ENCODE data around the gene TRPV2.

The TRPV2 gene

GRCh38 chr17:16430650-16431049, 15.3 kb downstream of the TRPV2 start:
- TF ChIP-seq POLR2AphosphoS5 (IDR thresholded peaks at IDR 0.05; ENCODE audit: low read depth, low read length), result no peak
- TF ChIP-seq, protein P1, sequence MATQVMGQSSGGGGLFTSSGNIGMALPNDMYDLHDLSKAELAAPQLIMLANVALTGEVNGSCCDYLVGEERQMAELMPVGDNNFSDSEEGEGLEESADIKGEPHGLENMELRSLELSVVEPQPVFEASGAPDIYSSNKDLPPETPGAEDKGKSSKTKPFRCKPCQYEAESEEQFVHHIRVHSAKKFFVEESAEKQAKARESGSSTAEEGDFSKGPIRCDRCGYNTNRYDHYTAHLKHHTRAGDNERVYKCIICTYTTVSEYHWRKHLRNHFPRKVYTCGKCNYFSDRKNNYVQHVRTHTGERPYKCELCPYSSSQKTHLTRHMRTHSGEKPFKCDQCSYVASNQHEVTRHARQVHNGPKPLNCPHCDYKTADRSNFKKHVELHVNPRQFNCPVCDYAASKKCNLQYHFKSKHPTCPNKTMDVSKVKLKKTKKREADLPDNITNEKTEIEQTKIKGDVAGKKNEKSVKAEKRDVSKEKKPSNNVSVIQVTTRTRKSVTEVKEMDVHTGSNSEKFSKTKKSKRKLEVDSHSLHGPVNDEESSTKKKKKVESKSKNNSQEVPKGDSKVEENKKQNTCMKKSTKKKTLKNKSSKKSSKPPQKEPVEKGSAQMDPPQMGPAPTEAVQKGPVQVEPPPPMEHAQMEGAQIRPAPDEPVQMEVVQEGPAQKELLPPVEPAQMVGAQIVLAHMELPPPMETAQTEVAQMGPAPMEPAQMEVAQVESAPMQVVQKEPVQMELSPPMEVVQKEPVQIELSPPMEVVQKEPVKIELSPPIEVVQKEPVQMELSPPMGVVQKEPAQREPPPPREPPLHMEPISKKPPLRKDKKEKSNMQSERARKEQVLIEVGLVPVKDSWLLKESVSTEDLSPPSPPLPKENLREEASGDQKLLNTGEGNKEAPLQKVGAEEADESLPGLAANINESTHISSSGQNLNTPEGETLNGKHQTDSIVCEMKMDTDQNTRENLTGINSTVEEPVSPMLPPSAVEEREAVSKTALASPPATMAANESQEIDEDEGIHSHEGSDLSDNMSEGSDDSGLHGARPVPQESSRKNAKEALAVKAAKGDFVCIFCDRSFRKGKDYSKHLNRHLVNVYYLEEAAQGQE (IDR thresholded peaks at IDR 0.05; ENCODE audit: insufficient read depth in 1 of 2, low read depth in 2 of 2, low read length in 2 of 2), result no peak

DNA sequence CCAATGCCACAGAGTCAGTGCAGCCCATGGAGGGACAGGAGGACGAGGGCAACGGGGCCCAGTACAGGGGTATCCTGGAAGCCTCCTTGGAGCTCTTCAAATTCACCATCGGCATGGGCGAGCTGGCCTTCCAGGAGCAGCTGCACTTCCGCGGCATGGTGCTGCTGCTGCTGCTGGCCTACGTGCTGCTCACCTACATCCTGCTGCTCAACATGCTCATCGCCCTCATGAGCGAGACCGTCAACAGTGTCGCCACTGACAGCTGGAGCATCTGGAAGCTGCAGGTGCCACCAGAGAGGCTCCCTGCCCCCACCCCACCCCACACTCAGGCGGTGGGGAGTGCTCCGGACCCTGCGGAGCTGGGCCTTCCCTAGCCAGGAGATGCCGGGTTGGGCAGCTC, 16.6 kb downstream of the TRPV2 start:
- TF ChIP-seq, protein P1 (IDR thresholded peaks at IDR 0.05; ENCODE audit: insufficient read depth in 1 of 2, low read depth in 2 of 2, low read length in 2 of 2), result no peak
- TF ChIP-seq FOXP2 (optimal IDR thresholded peaks at IDR 0.05; ENCODE audit: borderline replicate concordance, extremely low read depth, extremely low read length, insufficient read depth), result no peak
- TF ChIP-seq SIN3A (IDR thresholded peaks at IDR 0.05; ENCODE audit: borderline replicate concordance, insufficient read depth, low read length), result no peak
- TF ChIP-seq POLR2AphosphoS5 (IDR thresholded peaks at IDR 0.05; ENCODE audit: low read depth, low read length), result no peak
- TF ChIP-seq TAF1 (IDR thresholded peaks at IDR 0.05; ENCODE audit: borderline replicate concordance, insufficient read depth, low read length), result no peak

DNA sequence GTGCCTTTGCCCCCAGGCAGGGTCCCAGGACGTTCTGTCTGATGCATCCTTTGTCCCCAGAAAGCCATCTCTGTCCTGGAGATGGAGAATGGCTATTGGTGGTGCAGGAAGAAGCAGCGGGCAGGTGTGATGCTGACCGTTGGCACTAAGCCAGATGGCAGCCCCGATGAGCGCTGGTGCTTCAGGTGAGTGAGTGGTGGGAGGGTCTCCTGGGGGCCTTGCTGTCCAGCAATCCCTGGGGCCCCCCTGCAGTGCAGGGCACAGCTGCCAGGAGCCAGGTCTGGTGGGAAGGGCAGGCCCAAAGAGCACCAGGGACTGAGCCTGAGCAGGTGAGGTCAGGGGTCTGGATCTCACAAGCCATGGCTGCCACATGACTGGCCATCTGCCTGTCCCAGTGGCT, 18.1 kb downstream of the TRPV2 start:
- TF ChIP-seq, protein P1 (IDR thresholded peaks at IDR 0.05; ENCODE audit: insufficient read depth in 1 of 2, low read depth in 2 of 2, low read length in 2 of 2), result no peak
- no peak for TF ChIP-seq POLR2AphosphoS5 (IDR thresholded peaks at IDR 0.05; ENCODE audit: low read depth, low read length)
- no peak for TF ChIP-seq FOXP2 (optimal IDR thresholded peaks at IDR 0.05; ENCODE audit: borderline replicate concordance, extremely low read depth, extremely low read length, insufficient read depth)
- no peak for TF ChIP-seq TAF1 (IDR thresholded peaks at IDR 0.05; ENCODE audit: borderline replicate concordance, insufficient read depth, low read length)
- no peak for TF ChIP-seq SIN3A (IDR thresholded peaks at IDR 0.05; ENCODE audit: borderline replicate concordance, insufficient read depth, low read length)

GRCh38 chr17:16434662-16435061, 19.3 kb downstream of the TRPV2 start:
- TF ChIP-seq SIN3A (IDR thresholded peaks at IDR 0.05; ENCODE audit: borderline replicate concordance, insufficient read depth, low read length), result no peak
- TF ChIP-seq POLR2AphosphoS5 (IDR thresholded peaks at IDR 0.05; ENCODE audit: low read depth, low read length), result peak; percentile 41; the same call in 1 of the 2 replicates

GRCh38 chr17:16435925-16436886, 20.8 kb downstream of the TRPV2 start:
- TF ChIP-seq POLR2AphosphoS5 (IDR thresholded peaks at IDR 0.05; ENCODE audit: low read depth, low read length) (no peak), FOXP2 (optimal IDR thresholded peaks at IDR 0.05; ENCODE audit: borderline replicate concordance, extremely low read depth, extremely low read length, insufficient read depth) (no peak), SIN3A (IDR thresholded peaks at IDR 0.05; ENCODE audit: borderline replicate concordance, insufficient read depth, low read length) (no peak), TAF1 (IDR thresholded peaks at IDR 0.05; ENCODE audit: borderline replicate concordance, insufficient read depth, low read length) (no peak)
- TF ChIP-seq, protein P1 (IDR thresholded peaks at IDR 0.05; ENCODE audit: insufficient read depth in 1 of 2, low read depth in 2 of 2, low read length in 2 of 2), result no peak

Measured in PFSK-1 (cell line).